H1 (cell line): Measurements from ENCODE around the gene CAGE1.

Experiments used
- GABPA ChIP-seq: IDR thresholded peaks from 2 replicates; pipeline ENCODE4 v1.6.1; 2011; ENCODE audit warnings: mild to moderate bottlenecking, low read length, moderate library complexity, borderline replicate concordance; ENCODE audit not compliant: insufficient read depth
- POLR2A ChIP-seq, 2 experiments: IDR thresholded peaks; 1 replicate in 1 of 2; 2 replicates in 1 of 2; pipeline ENCODE4 v1.6.1; 2011; ENCODE audit warnings: low read depth in 2 of 2, low read length in 2 of 2, mild to moderate bottlenecking in 2 of 2; ENCODE audit errors: control extremely low read depth in 1 of 2
- RXRA ChIP-seq: IDR thresholded peaks from 2 replicates; pipeline ENCODE4 v1.6.1; 2011; ENCODE audit warnings: low read depth, mild to moderate bottlenecking, low read length, moderate library complexity; ENCODE audit not compliant: insufficient read depth
- TF ChIP-seq, protein P1 (sequence below): IDR thresholded peaks from 2 replicates; pipeline ENCODE4 v1.6.1; 2012; ENCODE audit warnings: inconsistent platforms
- TF ChIP-seq, protein P2 (sequence below), 3 experiments: IDR thresholded peaks; 1 replicate in 2 of 3; 2 replicates in 1 of 3; pipeline versions ENCODE4 v1.5.1 to v1.6.1; 2011; ENCODE audit warnings: low read length in 3 of 3, mild to moderate bottlenecking in 3 of 3, inconsistent platforms in 2 of 3, low read depth in 1 of 3, moderate library complexity in 1 of 3; ENCODE audit not compliant: insufficient read depth in 1 of 3; ENCODE audit errors: control extremely low read depth in 1 of 3

DNA sequence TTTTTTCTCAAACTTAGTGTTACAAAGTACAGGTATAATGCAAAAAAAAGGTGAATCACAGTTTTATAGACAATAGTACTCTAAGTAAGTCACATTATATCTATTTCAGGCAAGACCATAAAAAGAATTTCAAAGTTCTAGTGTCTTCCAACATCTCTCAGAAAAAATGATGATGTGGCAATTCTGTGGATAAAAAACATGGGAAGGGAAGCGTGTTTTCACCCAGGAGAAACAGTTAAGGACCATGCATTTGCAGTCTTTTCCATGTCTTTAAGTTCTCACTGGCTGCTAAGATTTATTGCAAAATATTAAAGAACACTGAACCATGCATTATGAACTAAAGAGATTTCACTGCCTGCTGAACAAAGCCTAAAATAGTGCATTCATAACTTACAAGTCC lies 78.4 kb downstream of the CAGE1 start:
- no peak for TF ChIP-seq POLR2A (IDR thresholded peaks at IDR 0.05; ENCODE audit: control extremely low read depth in 1 of 2, low read depth in 2 of 2, low read length in 2 of 2)
- no peak for TF ChIP-seq GABPA
- TF ChIP-seq, protein P1, sequence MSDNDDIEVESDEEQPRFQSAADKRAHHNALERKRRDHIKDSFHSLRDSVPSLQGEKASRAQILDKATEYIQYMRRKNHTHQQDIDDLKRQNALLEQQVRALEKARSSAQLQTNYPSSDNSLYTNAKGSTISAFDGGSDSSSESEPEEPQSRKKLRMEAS = no peak
- TF ChIP-seq, protein P2, sequence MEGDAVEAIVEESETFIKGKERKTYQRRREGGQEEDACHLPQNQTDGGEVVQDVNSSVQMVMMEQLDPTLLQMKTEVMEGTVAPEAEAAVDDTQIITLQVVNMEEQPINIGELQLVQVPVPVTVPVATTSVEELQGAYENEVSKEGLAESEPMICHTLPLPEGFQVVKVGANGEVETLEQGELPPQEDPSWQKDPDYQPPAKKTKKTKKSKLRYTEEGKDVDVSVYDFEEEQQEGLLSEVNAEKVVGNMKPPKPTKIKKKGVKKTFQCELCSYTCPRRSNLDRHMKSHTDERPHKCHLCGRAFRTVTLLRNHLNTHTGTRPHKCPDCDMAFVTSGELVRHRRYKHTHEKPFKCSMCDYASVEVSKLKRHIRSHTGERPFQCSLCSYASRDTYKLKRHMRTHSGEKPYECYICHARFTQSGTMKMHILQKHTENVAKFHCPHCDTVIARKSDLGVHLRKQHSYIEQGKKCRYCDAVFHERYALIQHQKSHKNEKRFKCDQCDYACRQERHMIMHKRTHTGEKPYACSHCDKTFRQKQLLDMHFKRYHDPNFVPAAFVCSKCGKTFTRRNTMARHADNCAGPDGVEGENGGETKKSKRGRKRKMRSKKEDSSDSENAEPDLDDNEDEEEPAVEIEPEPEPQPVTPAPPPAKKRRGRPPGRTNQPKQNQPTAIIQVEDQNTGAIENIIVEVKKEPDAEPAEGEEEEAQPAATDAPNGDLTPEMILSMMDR (IDR thresholded peaks at IDR 0.05; ENCODE audit: control extremely low read depth in 1 of 3, insufficient read depth in 1 of 3, low read depth in 1 of 3, low read length in 3 of 3) = no peak
- no peak for TF ChIP-seq RXRA
